ENCODE measurements around the gene ATP6V1C2. TPM values are rescaled to one million over a fixed set of nuclear protein-coding genes. Genes with fewer than 3 reads are reported as not detected.

Gene ATP6V1C2
- total RNA-seq, 1 experiment from 2014 or later: 2.0 TPM

GRCh38 chr2:10829299-10829698 is 107.9 kb downstream of the ATP6V1C2 start:
- ChIA-PET CTCF (interaction anchor here (1.9 kb wide), 1 partner anchor 296 kb away, joined by 10 read pairs; no protein-coding TSS in a partner anchor), RAD21 (ENCODE audit: low non-redundant PET in 1 of 2, low total read pairs in 2 of 2, uncharacterized antibody in 2 of 2, unreplicated experiment in 2 of 2) (no interaction called here), POLR2A (no interaction called here)
- Histone ChIP-seq H3K79me2 (ENCODE audit: insufficient read depth, low read length) (no peaks in the 10 kb centered on the region), H3K4me1 (ENCODE audit: control insufficient read depth in 1 of 2, insufficient read depth in 2 of 2, low read length in 2 of 2) (peaks cover 0 to 9% of the 10 kb centered on the region in 2 experiments; a peak in 2 of 4 replicates), H3K9me3 (ENCODE audit: control insufficient read depth in 1 of 2, insufficient read depth in 1 of 2, low read depth in 1 of 2, low read length in 2 of 2) (no peaks in the 10 kb centered on the region), H3K4me2 (ENCODE audit: low read length) (no peak overlapping the region), H4K20me1 (ENCODE audit: insufficient read depth) (no peaks in the 10 kb centered on the region), H3K9ac (ENCODE audit: low read length) (no peak overlapping the region), H3K36me3 (ENCODE audit: control insufficient read depth in 1 of 2, insufficient read depth in 2 of 2, low read length in 2 of 2) (no peaks in the 10 kb centered on the region), H3K27me3 (ENCODE audit: insufficient read depth, low read length) (no peaks in the 10 kb centered on the region), H3K27ac (ENCODE audit: low read depth, low read length) (no peak overlapping the region), H2AFZ (ENCODE audit: low read depth, low read length, poor library complexity, severe bottlenecking) (no peak overlapping the region), H3K4me3 (replicated peaks in 1 of 2; ENCODE audit: low read depth in 1 of 2, low read length in 2 of 2) (no peak overlapping the region), H3K9me2 (ENCODE audit: insufficient read depth) (no peaks in the 10 kb centered on the region)
- ATAC-seq (no peak), DNase-seq (ENCODE audit: low read depth, low spot score) (no peak)
- TF ChIP-seq ELF1 (IDR thresholded peaks at IDR 0.05; ENCODE audit: borderline replicate concordance, low read depth) (no peak), POLR2A (IDR thresholded peaks at IDR 0.05; ENCODE audit: borderline replicate concordance, extremely low read depth, insufficient read depth, insufficient read length) (no peak), POLR2AphosphoS5 (IDR thresholded peaks at IDR 0.05; ENCODE audit: low read depth, low read length) (no peak), ZBTB33 (IDR thresholded peaks at IDR 0.05; ENCODE audit: extremely low read depth, insufficient replicate concordance, low read length) (no peak), REST (IDR thresholded peaks at IDR 0.05; ENCODE audit: low read depth) (no peak)
- intact Hi-C loops (cut with micrococcal nuclease): no loop called here
- BruUV-seq (replicated peaks): no TSS peak

Data from HCT116 (cell line).